ENCODE results near the gene PKD2.

PKD2 gene

DNA sequence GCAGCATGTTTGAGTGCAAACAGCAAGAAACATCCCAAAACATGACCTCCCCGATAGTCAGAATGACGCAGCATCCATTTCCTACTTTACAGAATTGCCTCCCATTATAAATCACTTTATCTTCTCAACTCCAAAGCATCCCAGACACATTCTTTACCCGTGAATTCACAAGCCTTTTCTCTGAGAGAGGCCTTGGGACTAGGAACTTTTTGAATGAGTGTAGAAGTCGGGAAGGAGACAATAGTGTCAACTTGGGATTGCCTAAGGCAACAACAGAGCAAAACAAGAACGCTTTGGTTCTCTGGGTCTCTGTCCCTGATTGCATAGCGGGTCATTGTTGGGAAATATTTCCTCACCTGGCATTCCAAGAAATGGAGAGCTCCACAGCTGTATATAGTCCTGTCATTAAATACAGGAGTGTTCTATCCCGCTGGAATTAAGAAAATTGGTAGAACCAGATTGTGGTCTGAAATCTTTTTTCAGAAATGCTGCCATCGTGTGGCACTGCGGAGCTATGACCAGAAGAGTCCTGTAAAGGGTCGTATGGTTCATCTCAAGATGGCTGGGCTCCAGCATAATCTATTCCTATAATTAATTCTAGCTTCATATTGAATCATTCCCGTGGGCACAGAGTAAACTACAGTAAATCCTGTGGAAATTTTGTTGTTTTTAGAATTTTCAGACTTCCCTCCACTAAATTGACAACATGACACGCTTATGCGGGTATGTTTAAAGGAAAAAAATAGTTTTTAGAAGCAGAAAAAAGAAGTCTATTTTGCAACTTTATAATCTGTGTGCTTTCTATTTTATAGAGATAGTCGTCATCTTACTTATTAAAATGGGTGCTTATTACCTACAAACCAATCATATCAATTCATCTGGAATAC is 33.9 kb upstream of the PKD2 start:
- H2BK15ac ChIP-seq (ENCODE audit: low read depth, poor library complexity, severe bottlenecking) = no peak overlapping the region
- WGBS = under 1% methylated on average over 8 of the region's 14 CpGs
- H3K79me1 ChIP-seq (replicated peaks; ENCODE audit: low read length, poor library complexity, severe bottlenecking) = no peaks in the 10 kb centered on the region
- H2BK120ac ChIP-seq (ENCODE audit: low read depth, low read length) = peak overlapping the region; percentile 61
- peak overlapping the region in 1 of 2 experiments; percentile 64 for H3K4me3 ChIP-seq (ENCODE audit: insufficient read depth in 1 of 2, low read depth in 1 of 2, low read length in 2 of 2)
- H3K23ac ChIP-seq (ENCODE audit: low read length in 2 of 2) = no peak overlapping the region
- H3K9ac ChIP-seq (ENCODE audit: low read length) = peak overlapping the region; percentile 84
- H3K18ac ChIP-seq (ENCODE audit: low read depth in 1 of 2, low read length in 2 of 2) = peak overlapping the region in 1 of 2 experiments; percentile 70
- H3K4me2 ChIP-seq (ENCODE audit: low read length, poor library complexity, severe bottlenecking) = peak overlapping the region; percentile 75
- H3K4ac ChIP-seq (ENCODE audit: low read depth in 1 of 2, low read length in 2 of 2) = no peak overlapping the region
- no peaks in the 10 kb centered on the region for H3K9me3 ChIP-seq (ENCODE audit: control insufficient read depth, low read length)
- H3K27ac ChIP-seq (ENCODE audit: low read length, poor library complexity, severe bottlenecking) = peak overlapping the region; percentile 100
- H3K14ac ChIP-seq (ENCODE audit: low read length in 2 of 2) = no peak overlapping the region
- H2BK12ac ChIP-seq (ENCODE audit: low read length in 2 of 2) = no peak overlapping the region
- H2AK5ac ChIP-seq (ENCODE audit: low read length, severe bottlenecking) = no peak overlapping the region
- no peak overlapping the region for H4K91ac ChIP-seq (ENCODE audit: low read length)
- H4K8ac ChIP-seq (ENCODE audit: low read length) = no peak overlapping the region
- no peaks in the 10 kb centered on the region for H3K27me3 ChIP-seq (ENCODE audit: control insufficient read depth in 1 of 2, insufficient read depth in 1 of 2, low read length in 2 of 2)
- peak; percentile 95 for DNase-seq
- H2BK5ac ChIP-seq (ENCODE audit: low read depth, low read length, poor library complexity, severe bottlenecking) = peak overlapping the region; percentile 73
- H2AFZ ChIP-seq (ENCODE audit: low read depth, low read length) = no peak overlapping the region
- no peaks in the 10 kb centered on the region for H3K4me1 ChIP-seq (ENCODE audit: control insufficient read depth, insufficient read depth, low read depth, low read length)
- no peaks in the 10 kb centered on the region for H3K36me3 ChIP-seq (ENCODE audit: control insufficient read depth in 1 of 2, insufficient read depth in 2 of 2, low read depth in 1 of 2, low read length in 2 of 2)

DNA sequence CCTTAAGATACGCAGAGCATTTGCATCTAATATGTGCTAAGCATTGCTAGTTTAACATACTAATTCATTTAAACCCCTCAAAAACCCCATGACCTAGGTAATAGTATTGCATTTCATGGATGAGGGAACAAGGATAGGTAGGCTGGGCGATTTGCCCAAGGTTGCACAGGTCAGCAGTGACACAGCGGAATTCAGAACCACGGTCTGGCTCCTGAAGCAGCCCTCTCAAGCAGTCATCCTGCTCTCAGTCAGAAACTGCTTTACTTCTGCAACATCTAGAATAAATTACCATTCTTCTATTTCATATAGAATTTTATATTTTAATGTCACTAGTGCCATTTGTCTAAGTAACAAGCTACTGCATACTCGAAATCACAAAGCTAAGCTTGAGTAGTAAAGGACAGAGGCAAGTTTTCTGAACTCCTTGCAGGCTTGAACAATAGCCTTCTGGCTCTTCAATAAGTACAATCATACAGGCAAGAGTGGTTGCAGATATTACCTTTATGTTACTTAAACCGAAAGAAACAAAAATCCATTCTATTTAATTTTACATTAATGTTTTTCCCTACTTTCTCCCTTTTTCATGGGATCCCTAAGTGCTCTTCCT is 32.5 kb upstream of the PKD2 start:
- 72% methylated on average over 3 of the region's 6 CpGs for WGBS

GRCh38 chr4:87975466-87975865 is 32.0 kb upstream of the PKD2 start, which contains the start of gene SPP1:
TSS of gene SPP1 (plus strand) at chr4:87975714. CDS start at chr4:87976896, 1,182 bp downstream.
- WGBS = 23% methylated on average over 8 of the region's 8 CpGs
- Histone ChIP-seq H3K4me3 (ENCODE audit: insufficient read depth in 1 of 2, low read depth in 1 of 2, low read length in 2 of 2) (peak within 1 kb of the TSS in 1 of 2 experiments; percentile 31), H2BK5ac (ENCODE audit: low read depth, low read length, poor library complexity, severe bottlenecking) (peak within 1 kb of the TSS; percentile 49)

More for the DNA sequence above, 32.5 kb upstream of the PKD2 start:
- Histone ChIP-seq H3K18ac (ENCODE audit: low read depth in 1 of 2, low read length in 2 of 2) (no peak overlapping the region), H3K23ac (ENCODE audit: low read length in 2 of 2) (no peak overlapping the region), H4K91ac (ENCODE audit: low read length) (no peak overlapping the region), H2AFZ (ENCODE audit: low read depth, low read length) (no peak overlapping the region), H3K27ac (ENCODE audit: low read length, poor library complexity, severe bottlenecking) (peak overlapping the region; percentile 98), H2BK15ac (ENCODE audit: low read depth, poor library complexity, severe bottlenecking) (no peak overlapping the region), H3K4ac (ENCODE audit: low read depth in 1 of 2, low read length in 2 of 2) (no peak overlapping the region), H2BK12ac (ENCODE audit: low read length in 2 of 2) (no peak overlapping the region), H3K14ac (ENCODE audit: low read length in 2 of 2) (no peak overlapping the region), H3K9me3 (ENCODE audit: control insufficient read depth, low read length) (no peaks in the 10 kb centered on the region), H3K4me1 (ENCODE audit: control insufficient read depth, insufficient read depth, low read depth, low read length) (no peaks in the 10 kb centered on the region), H2BK120ac (ENCODE audit: low read depth, low read length) (no peak overlapping the region), H3K79me1 (replicated peaks; ENCODE audit: low read length, poor library complexity, severe bottlenecking) (peaks cover 2% of the 10 kb centered on the region), H3K4me2 (ENCODE audit: low read length, poor library complexity, severe bottlenecking) (peak overlapping the region; percentile 54), H2AK5ac (ENCODE audit: low read length, severe bottlenecking) (no peak overlapping the region), H3K4me3 (ENCODE audit: insufficient read depth in 1 of 2, low read depth in 1 of 2, low read length in 2 of 2) (no peak overlapping the region), H3K9ac (ENCODE audit: low read length) (peak overlapping the region; percentile 84), H3K36me3 (ENCODE audit: control insufficient read depth in 1 of 2, insufficient read depth in 2 of 2, low read depth in 1 of 2, low read length in 2 of 2) (no peaks in the 10 kb centered on the region), H4K8ac (ENCODE audit: low read length) (no peak overlapping the region), H3K27me3 (ENCODE audit: control insufficient read depth in 1 of 2, insufficient read depth in 1 of 2, low read length in 2 of 2) (no peaks in the 10 kb centered on the region), H2BK5ac (ENCODE audit: low read depth, low read length, poor library complexity, severe bottlenecking) (peak overlapping the region; percentile 49)
- DNase-seq = peak; percentile 22

More at GRCh38 chr4:87975466-87975865, 32.0 kb upstream of the PKD2 start, which contains the start of gene SPP1:
- no peak within 1 kb of the TSS for H3K18ac ChIP-seq (ENCODE audit: low read depth in 1 of 2, low read length in 2 of 2)
- H3K27me3 ChIP-seq (ENCODE audit: control insufficient read depth in 1 of 2, insufficient read depth in 1 of 2, low read length in 2 of 2) = no peaks in the 10 kb centered on the region
- no peak within 1 kb of the TSS for H2AK5ac ChIP-seq (ENCODE audit: low read length, severe bottlenecking)
- no peak within 1 kb of the TSS for H2BK120ac ChIP-seq (ENCODE audit: low read depth, low read length)
- H3K36me3 ChIP-seq (ENCODE audit: control insufficient read depth in 1 of 2, insufficient read depth in 2 of 2, low read depth in 1 of 2, low read length in 2 of 2) = no peaks in the 10 kb centered on the region
- DNase-seq = peak; percentile 30
- no peaks in the 10 kb centered on the region for H3K9me3 ChIP-seq (ENCODE audit: control insufficient read depth, low read length)
- peak within 1 kb of the TSS; percentile 29 for H2AFZ ChIP-seq (ENCODE audit: low read depth, low read length)
- no peak within 1 kb of the TSS for H3K4ac ChIP-seq (ENCODE audit: low read depth in 1 of 2, low read length in 2 of 2)
- no peak within 1 kb of the TSS for H2BK12ac ChIP-seq (ENCODE audit: low read length in 2 of 2)
- H3K4me2 ChIP-seq (ENCODE audit: low read length, poor library complexity, severe bottlenecking) = peak within 1 kb of the TSS; percentile 54
- no peak within 1 kb of the TSS for H4K91ac ChIP-seq (ENCODE audit: low read length)
- H3K27ac ChIP-seq (ENCODE audit: low read length, poor library complexity, severe bottlenecking) = peak within 1 kb of the TSS; percentile 98
- no peak within 1 kb of the TSS for H2BK15ac ChIP-seq (ENCODE audit: low read depth, poor library complexity, severe bottlenecking)
- peak within 1 kb of the TSS; percentile 12 for H4K8ac ChIP-seq (ENCODE audit: low read length)
- H3K23ac ChIP-seq (ENCODE audit: low read length in 2 of 2) = no peak within 1 kb of the TSS
- peak within 1 kb of the TSS; percentile 84 for H3K9ac ChIP-seq (ENCODE audit: low read length)
- no peaks in the 10 kb centered on the region for H3K4me1 ChIP-seq (ENCODE audit: control insufficient read depth, insufficient read depth, low read depth, low read length)
- peaks cover 3% of the 10 kb centered on the region for H3K79me1 ChIP-seq (replicated peaks; ENCODE audit: low read length, poor library complexity, severe bottlenecking)
- H3K14ac ChIP-seq (ENCODE audit: low read length in 2 of 2) = no peak within 1 kb of the TSS

Data from mesenchymal stem cell (in vitro differentiated cells and primary cell).